ENCODE data around the gene TMEM187. TPM values are rescaled to one million over a fixed set of nuclear protein-coding genes. Genes with fewer than 3 reads are reported as not detected.

TMEM187 gene
- total RNA-seq, 1 donor from 2014 or later = 14.4 TPM

DNA sequence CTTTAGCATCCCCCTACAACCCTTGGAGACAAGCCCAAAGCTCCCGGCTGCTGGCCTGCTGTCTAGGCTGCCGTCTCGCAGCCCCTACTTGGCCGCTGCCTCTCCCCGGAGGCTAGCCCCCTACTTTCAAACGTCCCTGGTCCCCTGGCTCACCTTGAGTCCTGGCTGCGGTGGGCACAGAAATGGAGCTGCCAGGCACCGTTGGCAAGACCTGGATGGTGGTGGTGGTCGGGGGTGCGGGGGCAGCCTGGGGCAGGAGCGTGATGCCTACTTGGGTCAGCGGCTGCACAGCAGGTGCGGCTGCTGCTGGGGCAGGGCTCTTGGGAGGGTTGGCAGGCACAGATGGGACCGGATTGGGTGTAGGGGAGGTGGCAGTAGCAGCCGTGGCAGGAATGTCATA lies 12.9 kb upstream of the TMEM187 start:
- no peak overlapping the region for H3K27ac Mint-ChIP-seq
- no peaks in the 10 kb centered on the region for H3K9me3 Mint-ChIP-seq
- TF ChIP-seq, protein P1, sequence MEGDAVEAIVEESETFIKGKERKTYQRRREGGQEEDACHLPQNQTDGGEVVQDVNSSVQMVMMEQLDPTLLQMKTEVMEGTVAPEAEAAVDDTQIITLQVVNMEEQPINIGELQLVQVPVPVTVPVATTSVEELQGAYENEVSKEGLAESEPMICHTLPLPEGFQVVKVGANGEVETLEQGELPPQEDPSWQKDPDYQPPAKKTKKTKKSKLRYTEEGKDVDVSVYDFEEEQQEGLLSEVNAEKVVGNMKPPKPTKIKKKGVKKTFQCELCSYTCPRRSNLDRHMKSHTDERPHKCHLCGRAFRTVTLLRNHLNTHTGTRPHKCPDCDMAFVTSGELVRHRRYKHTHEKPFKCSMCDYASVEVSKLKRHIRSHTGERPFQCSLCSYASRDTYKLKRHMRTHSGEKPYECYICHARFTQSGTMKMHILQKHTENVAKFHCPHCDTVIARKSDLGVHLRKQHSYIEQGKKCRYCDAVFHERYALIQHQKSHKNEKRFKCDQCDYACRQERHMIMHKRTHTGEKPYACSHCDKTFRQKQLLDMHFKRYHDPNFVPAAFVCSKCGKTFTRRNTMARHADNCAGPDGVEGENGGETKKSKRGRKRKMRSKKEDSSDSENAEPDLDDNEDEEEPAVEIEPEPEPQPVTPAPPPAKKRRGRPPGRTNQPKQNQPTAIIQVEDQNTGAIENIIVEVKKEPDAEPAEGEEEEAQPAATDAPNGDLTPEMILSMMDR (conservative IDR thresholded peaks at IDR 0.05) = no peak
- H3K27me3 Mint-ChIP-seq = no peaks in the 10 kb centered on the region
- no peak for DNase-seq (ENCODE audit: extremely low spot score, unreplicated experiment)
- no peaks in the 10 kb centered on the region for H3K4me1 Mint-ChIP-seq (ENCODE audit: unreplicated experiment)
- no peak overlapping the region for H3K4me3 Mint-ChIP-seq
- H3K36me3 Mint-ChIP-seq = peaks cover 11% of the 10 kb centered on the region

DNA sequence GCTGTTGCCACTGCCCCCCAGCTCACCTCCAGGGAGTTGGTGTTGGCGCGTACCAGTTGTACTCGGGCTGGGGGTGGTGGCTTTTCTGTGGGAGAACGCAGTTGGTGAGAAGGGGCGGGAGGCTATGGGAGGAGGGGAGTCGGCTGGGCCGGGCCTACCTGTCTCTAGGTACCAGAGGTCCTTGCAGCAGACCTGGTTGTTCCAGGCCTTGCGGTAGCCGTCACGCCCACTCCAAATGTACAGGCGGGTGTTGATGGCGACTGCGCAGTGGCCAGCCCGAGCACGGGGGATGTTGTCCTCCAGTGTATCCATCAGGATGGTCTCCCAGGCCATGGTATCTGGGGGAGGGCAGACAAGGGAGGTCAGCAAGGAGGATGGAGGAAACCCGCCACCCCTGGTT lies 12.5 kb upstream of the TMEM187 start:
- TF ChIP-seq, protein P1 (conservative IDR thresholded peaks at IDR 0.05) = no peak
- H3K4me1 Mint-ChIP-seq (ENCODE audit: unreplicated experiment) = no peaks in the 10 kb centered on the region
- H3K27me3 Mint-ChIP-seq = no peaks in the 10 kb centered on the region
- DNase-seq (ENCODE audit: extremely low spot score, unreplicated experiment) = no peak
- peaks cover 10% of the 10 kb centered on the region for H3K36me3 Mint-ChIP-seq
- no peaks in the 10 kb centered on the region for H3K9me3 Mint-ChIP-seq
- no peak overlapping the region for H3K27ac Mint-ChIP-seq
- no peak overlapping the region for H3K4me3 Mint-ChIP-seq

DNA sequence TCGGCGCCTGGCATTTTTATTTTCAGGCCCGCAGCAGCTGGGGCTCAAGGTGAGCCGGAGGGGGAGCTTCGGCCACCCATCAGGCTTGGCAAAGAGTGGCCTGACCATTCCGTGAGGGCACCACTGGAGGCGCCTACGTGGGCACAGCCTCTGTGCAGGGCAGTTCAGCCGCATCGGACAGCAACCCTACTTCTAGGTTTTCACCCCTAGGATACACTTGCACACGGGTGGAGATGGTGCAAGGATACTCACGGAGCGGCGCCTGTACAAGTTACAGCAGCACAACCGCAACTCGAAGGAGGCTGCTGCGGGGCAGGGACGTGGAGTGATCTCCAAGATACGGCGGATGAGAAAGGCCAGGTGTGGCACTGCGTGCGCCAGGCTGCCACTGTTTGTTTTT lies 11.8 kb upstream of the TMEM187 start:
- DNase-seq (ENCODE audit: extremely low spot score, unreplicated experiment) = no peak
- H3K9me3 Mint-ChIP-seq = no peaks in the 10 kb centered on the region
- TF ChIP-seq, protein P1 (conservative IDR thresholded peaks at IDR 0.05) = no peak
- peaks cover 7% of the 10 kb centered on the region for H3K36me3 Mint-ChIP-seq
- H3K27ac Mint-ChIP-seq = no peak overlapping the region
- no peaks in the 10 kb centered on the region for H3K27me3 Mint-ChIP-seq
- no peak overlapping the region for H3K4me3 Mint-ChIP-seq
- no peaks in the 10 kb centered on the region for H3K4me1 Mint-ChIP-seq (ENCODE audit: unreplicated experiment)

DNA sequence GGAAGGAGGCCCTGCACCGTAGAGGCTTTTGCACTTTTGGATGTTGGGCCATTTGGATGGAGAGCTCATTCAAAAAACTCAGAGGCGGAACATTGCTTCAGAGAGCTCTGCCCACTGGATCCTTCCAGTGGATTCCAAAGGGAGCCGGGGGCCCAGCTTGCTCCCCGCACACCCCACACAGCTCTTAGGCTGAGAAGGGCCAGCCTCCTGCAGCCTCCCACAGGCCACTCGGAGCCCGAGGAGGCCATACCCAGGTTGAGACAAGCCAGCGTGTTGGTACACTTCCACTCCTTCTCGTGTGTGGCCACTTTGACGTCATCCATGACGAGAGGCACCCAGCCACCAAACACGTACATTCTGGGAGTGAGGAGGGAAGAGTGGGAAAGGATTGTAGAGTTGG lies 11.3 kb upstream of the TMEM187 start:
- DNase-seq (ENCODE audit: extremely low spot score, unreplicated experiment) = no peak
- TF ChIP-seq, protein P1 (conservative IDR thresholded peaks at IDR 0.05) = no peak
- Mint-ChIP-seq H3K4me3 (no peak overlapping the region), H3K9me3 (no peaks in the 10 kb centered on the region), H3K27ac (no peak overlapping the region), H3K4me1 (ENCODE audit: unreplicated experiment) (peaks cover 5% of the 10 kb centered on the region), H3K27me3 (no peaks in the 10 kb centered on the region), H3K36me3 (peaks cover 7% of the 10 kb centered on the region)

DNA sequence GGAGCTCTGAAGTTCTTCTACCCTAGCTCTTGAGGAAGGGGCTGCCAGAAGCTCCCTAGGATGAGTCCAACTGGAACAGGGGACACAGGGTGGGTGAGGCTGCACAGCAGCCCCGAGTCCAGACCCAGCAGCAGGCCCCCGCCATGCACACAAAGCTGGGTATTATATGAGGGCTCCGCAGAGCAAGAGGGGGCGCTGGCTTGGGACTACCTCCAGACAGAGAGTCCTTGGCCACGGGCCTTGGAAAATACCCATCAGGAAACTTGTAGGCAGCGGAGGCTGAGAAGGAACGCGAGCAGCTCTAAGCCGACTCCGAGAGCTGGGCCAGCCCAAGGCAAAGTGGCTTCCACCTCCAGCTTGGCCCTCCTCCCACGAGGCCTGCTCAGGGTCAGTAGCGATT lies 9.0 kb upstream of the TMEM187 start:
- no peaks in the 10 kb centered on the region for H3K27me3 Mint-ChIP-seq
- no peak overlapping the region for H3K27ac Mint-ChIP-seq
- H3K4me1 Mint-ChIP-seq (ENCODE audit: unreplicated experiment) = peaks cover 27% of the 10 kb centered on the region
- peaks cover 15% of the 10 kb centered on the region for H3K36me3 Mint-ChIP-seq
- no peaks in the 10 kb centered on the region for H3K9me3 Mint-ChIP-seq
- TF ChIP-seq, protein P1 (conservative IDR thresholded peaks at IDR 0.05) = no peak
- H3K4me3 Mint-ChIP-seq = no peak overlapping the region
- no peak for DNase-seq (ENCODE audit: extremely low spot score, unreplicated experiment)

DNA sequence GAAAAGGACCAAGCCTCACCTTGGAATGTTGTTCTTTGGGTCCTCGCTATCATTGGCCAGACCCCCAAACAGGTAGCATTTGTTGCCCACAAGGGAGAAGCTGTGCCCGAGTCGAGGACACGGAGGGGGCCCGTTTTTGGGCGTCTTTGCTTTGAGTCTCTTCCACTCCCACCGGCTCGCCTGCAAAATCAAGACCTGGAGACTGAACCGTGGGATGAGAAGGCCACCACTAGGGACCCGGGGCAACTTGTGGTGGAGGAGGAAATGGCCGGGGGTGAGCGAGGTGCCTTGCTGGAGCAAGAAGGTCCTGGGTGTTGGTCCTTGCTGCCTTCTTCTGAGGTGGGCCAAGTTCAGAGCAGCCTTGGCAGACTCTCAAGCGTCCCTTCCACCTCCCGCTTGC lies 8.4 kb upstream of the TMEM187 start:
- Mint-ChIP-seq H3K4me1 (ENCODE audit: unreplicated experiment) (peaks cover 27% of the 10 kb centered on the region), H3K4me3 (no peak overlapping the region), H3K36me3 (peaks cover 15% of the 10 kb centered on the region), H3K27me3 (no peaks in the 10 kb centered on the region), H3K27ac (no peak overlapping the region), H3K9me3 (no peaks in the 10 kb centered on the region)
- TF ChIP-seq, protein P1 (conservative IDR thresholded peaks at IDR 0.05) = no peak
- no peak for DNase-seq (ENCODE audit: extremely low spot score, unreplicated experiment)
